RWPE2 (cell line): ENCODE data around the gene CCDC187.
"Not testable (repeated sequence)": the region's sequence is repeated elsewhere in the genome, so short reads cannot be mapped to it uniquely, and the experiment has no call there.

Source experiments
- ATAC-seq: fragments of 200-7000 bp; cut with Tn5 transposase; 3 replicates; pipeline ENCODE4 v1.9.1; 2021; ENCODE audit warnings: low read depth
- DNase-seq: peaks from one replicate; pipeline ENCODE4 v3.0.0-alpha.2; 2020; ENCODE audit warnings: low spot score
- H3K27ac ChIP-seq: fragments of 450-650 bp; 2 replicates; pipeline ENCODE4 v1.5.1; 2017; ENCODE audit warnings: mild to moderate bottlenecking; ENCODE audit not compliant: poor library complexity, severe bottlenecking
- H3K27me3 ChIP-seq: fragments of 250-450 bp; sonication (Bioruptor Pico); 2 replicates; pipeline ENCODE4 v1.5.1; 2021; ENCODE audit warnings: mild to moderate bottlenecking, moderate library complexity; ENCODE audit not compliant: insufficient read depth, poor library complexity, severe bottlenecking
- H3K36me3 ChIP-seq: fragments of 250-450 bp; sonication (Bioruptor Pico); 2 replicates; pipeline ENCODE4 v1.5.1; 2020; ENCODE audit warnings: low read depth, mild to moderate bottlenecking, moderate library complexity
- H3K4me1 ChIP-seq: fragments of 250-450 bp; sonication (Bioruptor Pico); 2 replicates; pipeline ENCODE4 v1.5.1; 2021; ENCODE audit warnings: mild to moderate bottlenecking, moderate library complexity; ENCODE audit not compliant: insufficient read depth, poor library complexity, severe bottlenecking
- H3K4me3 ChIP-seq: fragments of 250-450 bp; sonication (Bioruptor Pico); 2 replicates; pipeline ENCODE4 v1.5.1; 2021; ENCODE audit warnings: mild to moderate bottlenecking, moderate library complexity; ENCODE audit not compliant: severe bottlenecking
- H3K9me3 ChIP-seq: fragments of 250-450 bp; sonication (Bioruptor Pico); 2 replicates; pipeline ENCODE4 v1.5.1; 2021; ENCODE audit warnings: mild to moderate bottlenecking, moderate library complexity; ENCODE audit not compliant: severe bottlenecking
- TF ChIP-seq, protein P1 (sequence below): fragments of 450-650 bp; IDR thresholded peaks from one replicate; pipeline ENCODE4 v1.5.1; 2017; ENCODE audit warnings: mild to moderate bottlenecking, moderate library complexity; ENCODE audit not compliant: poor library complexity, severe bottlenecking

The CCDC187 gene

DNA sequence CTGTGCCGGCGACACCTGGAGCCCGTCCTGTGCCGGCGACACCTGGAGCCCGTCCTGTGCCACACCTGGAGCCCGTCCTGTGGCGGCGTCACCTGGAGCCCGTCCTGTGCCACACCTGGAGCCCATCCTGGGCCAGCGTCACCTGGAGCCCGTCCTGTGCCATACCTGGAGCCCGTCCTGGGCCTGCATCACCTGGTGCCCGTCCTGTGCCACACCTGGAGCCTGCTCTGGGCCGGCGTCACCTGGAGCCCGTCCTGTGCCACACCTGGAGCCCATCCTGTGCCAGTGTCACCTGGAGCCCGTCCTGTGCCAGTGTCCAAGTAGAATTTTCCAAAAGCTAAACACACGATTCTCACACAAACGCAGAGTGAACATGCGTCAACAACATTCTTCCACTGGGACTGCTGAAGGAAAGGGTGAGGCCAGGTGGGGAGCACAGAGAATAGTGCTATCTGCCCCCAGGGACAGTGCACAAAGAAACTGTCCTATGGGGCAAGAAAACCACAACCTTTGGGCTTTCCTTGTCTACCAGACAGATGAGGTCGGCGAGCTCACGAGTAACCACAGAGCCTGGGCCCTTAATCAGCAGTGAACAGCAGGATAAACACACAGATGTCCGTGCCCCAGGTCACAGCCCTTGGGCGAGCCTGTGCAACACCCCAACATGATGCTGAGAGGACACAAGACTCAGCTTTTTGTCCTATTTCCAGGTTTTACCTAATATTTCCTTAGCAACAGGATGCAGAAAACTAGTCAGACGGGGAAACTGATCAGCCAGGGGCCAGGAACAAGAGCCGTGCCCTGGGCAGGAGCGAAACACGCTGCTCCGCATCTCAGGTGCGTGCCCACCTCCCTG is 66.2 kb downstream of the CCDC187 start:
- Histone ChIP-seq H3K4me1 (no peaks in the 10 kb centered on the region), H3K4me3 (no peak overlapping the region), H3K27ac (no peak overlapping the region)

DNA sequence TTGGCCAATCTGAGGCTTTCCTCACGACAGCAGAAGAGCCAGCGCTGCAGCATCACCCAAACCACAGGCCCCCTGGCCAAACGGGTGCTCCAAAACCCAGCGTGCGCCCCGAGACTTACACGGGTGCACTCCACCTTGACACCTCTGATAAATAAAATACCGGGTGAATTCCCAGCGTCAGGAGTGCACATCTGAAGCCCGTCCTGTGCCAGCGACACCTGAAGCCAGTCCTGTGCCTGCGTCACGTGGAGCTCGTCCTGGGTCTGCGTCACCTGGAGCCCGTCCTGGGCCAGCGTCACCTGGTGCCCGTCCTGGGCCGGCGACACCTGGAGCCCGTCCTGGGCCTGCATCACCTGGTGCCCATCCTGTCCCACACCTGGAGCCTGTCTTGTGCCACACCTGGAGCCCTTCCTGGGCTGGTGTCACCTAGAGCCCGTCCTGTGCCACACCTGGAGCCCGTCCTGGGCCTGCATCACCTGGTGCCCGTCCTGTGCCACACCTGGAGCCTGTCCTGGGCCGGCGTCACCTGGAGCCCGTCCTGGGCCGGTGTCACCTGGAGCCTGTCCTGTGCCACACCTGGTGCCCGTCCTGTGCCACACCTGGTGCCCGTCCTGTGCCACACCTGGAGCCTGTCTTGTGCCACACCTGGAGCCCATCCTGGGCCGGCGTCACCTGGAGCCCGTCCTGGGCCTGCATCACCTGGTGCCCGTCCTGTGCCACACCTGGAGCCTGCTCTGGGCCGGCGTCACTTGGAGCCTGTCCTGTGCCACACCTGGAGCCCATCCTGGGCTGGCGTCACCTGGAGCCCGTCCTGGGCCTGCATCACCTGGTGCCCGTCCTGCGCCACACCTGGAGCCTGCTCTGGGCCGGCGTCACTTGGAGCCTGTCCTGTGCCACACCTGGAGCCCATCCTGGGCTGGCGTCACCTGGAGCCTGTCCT is 67.2 kb downstream of the CCDC187 start:
- not testable (repeated sequence) for ATAC-seq, H3K4me1 ChIP-seq, H3K36me3 ChIP-seq

More for the DNA sequence above, 66.2 kb downstream of the CCDC187 start:
- Histone ChIP-seq H3K9me3 (no peaks in the 10 kb centered on the region), H3K27me3 (no peaks in the 10 kb centered on the region), H3K36me3 (no peaks in the 10 kb centered on the region)
- TF ChIP-seq, protein P1, sequence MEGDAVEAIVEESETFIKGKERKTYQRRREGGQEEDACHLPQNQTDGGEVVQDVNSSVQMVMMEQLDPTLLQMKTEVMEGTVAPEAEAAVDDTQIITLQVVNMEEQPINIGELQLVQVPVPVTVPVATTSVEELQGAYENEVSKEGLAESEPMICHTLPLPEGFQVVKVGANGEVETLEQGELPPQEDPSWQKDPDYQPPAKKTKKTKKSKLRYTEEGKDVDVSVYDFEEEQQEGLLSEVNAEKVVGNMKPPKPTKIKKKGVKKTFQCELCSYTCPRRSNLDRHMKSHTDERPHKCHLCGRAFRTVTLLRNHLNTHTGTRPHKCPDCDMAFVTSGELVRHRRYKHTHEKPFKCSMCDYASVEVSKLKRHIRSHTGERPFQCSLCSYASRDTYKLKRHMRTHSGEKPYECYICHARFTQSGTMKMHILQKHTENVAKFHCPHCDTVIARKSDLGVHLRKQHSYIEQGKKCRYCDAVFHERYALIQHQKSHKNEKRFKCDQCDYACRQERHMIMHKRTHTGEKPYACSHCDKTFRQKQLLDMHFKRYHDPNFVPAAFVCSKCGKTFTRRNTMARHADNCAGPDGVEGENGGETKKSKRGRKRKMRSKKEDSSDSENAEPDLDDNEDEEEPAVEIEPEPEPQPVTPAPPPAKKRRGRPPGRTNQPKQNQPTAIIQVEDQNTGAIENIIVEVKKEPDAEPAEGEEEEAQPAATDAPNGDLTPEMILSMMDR, result no peak
- no peak for DNase-seq
- ATAC-seq, result no peak

GRCh38 chr9:136235709-136236455 is 68.0 kb downstream of the CCDC187 start:
- Histone ChIP-seq H3K27me3 (no peaks in the 10 kb centered on the region), H3K4me1 (no peaks in the 10 kb centered on the region), H3K9me3 (no peaks in the 10 kb centered on the region), H3K27ac (no peak overlapping the region), H3K4me3 (no peak overlapping the region), H3K36me3 (no peaks in the 10 kb centered on the region)
- ATAC-seq (no peak), DNase-seq (no peak)
- TF ChIP-seq, protein P1, result no peak

More for the DNA sequence above, 67.2 kb downstream of the CCDC187 start:
- not testable (repeated sequence) for H3K27ac ChIP-seq, H3K9me3 ChIP-seq, H3K4me3 ChIP-seq, H3K27me3 ChIP-seq, DNase-seq

GRCh38 chr9:136235171-136235570 is 68.7 kb downstream of the CCDC187 start:
- Histone ChIP-seq H3K27ac (no peak overlapping the region), H3K4me3 (no peak overlapping the region), H3K4me1 (no peaks in the 10 kb centered on the region), H3K9me3 (no peaks in the 10 kb centered on the region), H3K27me3 (no peaks in the 10 kb centered on the region), H3K36me3 (no peaks in the 10 kb centered on the region)
- TF ChIP-seq, protein P1, result no peak
- DNase-seq (no peak), ATAC-seq (no peak)

- Histone ChIP-seq H3K27ac (no peak overlapping the region), H3K27me3 (no peaks in the 10 kb centered on the region), H3K4me1 (no peaks in the 10 kb centered on the region), H3K9me3 (no peaks in the 10 kb centered on the region), H3K36me3 (no peaks in the 10 kb centered on the region), H3K4me3 (no peak overlapping the region)
- ATAC-seq, result no peak
- no peak for DNase-seq
- TF ChIP-seq, protein P1, result no peak
Measured at GRCh38 chr9:136234597-136234996, 69.3 kb downstream of the CCDC187 start.
